Measurements from ENCODE around the gene LRRC30. TPM values are rescaled to one million over a fixed set of nuclear protein-coding genes. Genes with fewer than 3 reads are reported as not detected.
A peak's percentile ranks its signal among the peaks of the same experiment; 100 is the strongest.
"Not testable (repeated sequence)": the region's sequence is repeated elsewhere in the genome, so short reads cannot be mapped to it uniquely, and the experiment has no call there.

The LRRC30 gene
- total RNA-seq, result not detected in 2 replicates

- DNase-seq (ENCODE audit: low read depth in 2 of 2), result no peak
These were observed at the start of gene LRRC30 for GRCh38 chr18:7230626-7231349. TSS of gene LRRC30 (plus strand) at chr18:7231089. CDS start at chr18:7231139, 50 bp downstream.

DNA sequence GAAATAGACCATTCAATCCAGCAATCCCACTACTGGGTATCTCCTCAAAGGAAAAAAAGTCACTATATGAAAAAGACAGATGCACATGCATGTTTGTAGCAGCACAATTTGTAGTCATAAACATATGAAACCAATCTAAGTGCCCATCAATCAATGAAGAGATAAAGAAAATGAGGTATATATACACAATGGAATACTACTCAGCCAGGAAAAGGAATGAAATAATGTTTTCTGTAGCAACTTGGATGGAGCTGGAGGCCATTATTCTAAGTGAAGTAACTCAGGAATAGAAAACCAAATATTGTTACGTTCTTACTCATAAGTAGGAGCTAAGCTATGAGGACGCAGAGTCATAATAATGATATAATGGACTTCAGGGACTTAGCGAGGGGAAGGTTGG is 45.2 kb upstream of the LRRC30 start:
- DNase-seq (ENCODE audit: low read depth in 2 of 2), result no peak

GRCh38 chr18:7190547-7191156 is 40.2 kb upstream of the LRRC30 start:
- no peak for DNase-seq (ENCODE audit: low read depth in 2 of 2)

DNA sequence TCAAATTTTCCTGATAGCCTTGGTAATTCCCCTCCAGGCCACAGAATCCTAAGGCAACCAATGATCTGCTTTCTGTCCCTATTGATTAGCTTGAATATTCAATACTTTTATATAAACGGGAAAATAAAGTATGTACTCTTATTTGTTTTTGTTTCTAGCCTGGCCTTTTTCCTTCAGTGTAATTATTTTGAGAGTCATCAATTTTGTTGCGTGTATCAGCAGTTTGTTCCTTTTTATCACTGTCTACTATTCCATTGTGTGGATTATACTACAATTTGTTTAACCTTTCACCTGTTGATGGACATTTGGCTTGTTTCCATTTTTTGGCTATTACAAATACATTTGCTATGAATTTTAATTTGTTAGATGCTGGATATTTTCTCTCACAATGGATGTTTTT is 39.2 kb upstream of the LRRC30 start:
- DNase-seq (ENCODE audit: low read depth in 2 of 2), result no peak

DNA sequence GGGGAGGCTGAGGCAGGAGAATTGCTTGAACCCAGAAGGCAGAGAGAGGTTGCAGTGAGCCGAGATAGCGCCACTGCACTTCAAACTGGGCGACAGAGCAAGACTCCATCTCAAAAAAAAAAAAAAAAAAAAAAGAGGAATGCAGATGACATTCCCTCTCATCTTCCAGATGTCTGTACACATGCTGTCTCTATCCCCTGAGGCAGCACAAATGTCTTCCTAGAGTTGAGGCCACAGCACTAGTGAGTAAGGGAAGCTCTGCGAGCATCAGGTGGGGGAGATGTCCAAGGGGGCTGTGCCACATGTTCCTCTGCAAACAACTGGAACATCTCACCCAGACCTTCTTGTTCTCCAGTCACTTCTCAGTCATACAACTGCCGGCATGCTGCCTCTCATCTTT is 35.6 kb upstream of the LRRC30 start:
- DNase-seq (ENCODE audit: low read depth in 2 of 2), result no peak

DNA sequence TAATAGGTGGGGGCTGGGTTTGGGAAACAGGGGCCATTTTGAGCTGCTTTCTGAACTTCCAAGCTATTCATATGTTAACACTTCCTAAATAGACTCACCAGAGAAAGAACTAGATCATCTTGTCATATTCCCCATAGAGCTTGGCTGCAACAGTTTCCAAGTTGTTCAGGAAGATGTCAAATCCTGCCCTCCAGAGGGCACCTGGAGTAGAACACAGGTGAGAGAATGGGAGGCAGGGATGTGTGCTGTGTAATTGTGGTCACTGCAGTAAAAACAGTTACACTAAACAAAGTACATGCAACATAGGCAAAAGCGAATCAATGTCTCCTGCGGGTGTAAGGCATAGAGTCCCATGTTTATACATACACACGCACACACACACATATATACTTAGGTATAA is 34.5 kb upstream of the LRRC30 start:
- no peak for DNase-seq (ENCODE audit: low read depth in 2 of 2)

DNA sequence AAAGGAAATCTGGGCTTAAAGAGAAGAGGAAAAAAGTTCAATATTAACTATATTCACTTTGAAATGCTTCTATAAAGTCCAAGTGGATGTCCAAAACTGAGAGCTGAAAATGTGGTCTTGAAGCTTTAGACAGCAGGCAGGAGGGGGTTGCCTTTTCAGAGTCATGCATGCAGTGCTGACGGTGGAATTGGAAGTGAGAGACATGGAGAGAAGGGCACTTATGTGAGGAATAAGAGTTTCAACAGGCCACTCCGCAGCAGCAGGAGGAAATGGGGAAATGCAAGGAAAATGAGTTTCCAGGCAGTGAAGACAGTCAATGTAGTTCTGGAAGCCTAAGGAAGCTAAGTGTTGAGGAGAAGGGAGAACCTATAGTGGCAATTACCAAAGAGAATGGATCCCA is 33.0 kb upstream of the LRRC30 start:
- DNase-seq (ENCODE audit: low read depth in 2 of 2), result no peak

GRCh38 chr18:7198326-7198725 is 32.6 kb upstream of the LRRC30 start:
- DNase-seq (ENCODE audit: low read depth in 2 of 2), result no peak

DNA sequence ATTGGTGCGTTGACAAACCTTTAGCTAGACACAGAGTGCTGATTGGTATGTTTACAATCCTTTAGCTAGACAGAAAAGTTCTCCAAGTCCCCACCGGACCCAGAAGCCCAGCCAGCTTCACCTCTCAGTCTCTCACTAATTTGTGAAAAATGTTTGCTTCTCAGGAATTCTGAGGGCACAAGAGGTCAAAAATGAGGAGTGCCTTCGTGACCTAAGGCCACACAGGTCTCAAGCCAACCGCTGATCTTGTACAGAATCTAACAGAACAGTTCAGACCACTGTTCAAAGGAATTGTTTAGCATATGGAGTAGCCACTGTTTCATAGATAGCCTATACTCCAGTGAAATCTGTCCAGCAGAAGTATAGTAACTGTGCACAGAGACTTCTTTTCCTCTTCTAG is 29.8 kb upstream of the LRRC30 start:
- no peak for DNase-seq (ENCODE audit: low read depth in 2 of 2)

- DNase-seq (ENCODE audit: low read depth in 2 of 2), result no peak
These were observed 28.7 kb upstream of the LRRC30 start for GRCh38 chr18:7202169-7202568.

- not testable (repeated sequence) for DNase-seq (ENCODE audit: low read depth in 2 of 2)
These were observed 27.3 kb upstream of the LRRC30 start for GRCh38 chr18:7203601-7204000.

DNA sequence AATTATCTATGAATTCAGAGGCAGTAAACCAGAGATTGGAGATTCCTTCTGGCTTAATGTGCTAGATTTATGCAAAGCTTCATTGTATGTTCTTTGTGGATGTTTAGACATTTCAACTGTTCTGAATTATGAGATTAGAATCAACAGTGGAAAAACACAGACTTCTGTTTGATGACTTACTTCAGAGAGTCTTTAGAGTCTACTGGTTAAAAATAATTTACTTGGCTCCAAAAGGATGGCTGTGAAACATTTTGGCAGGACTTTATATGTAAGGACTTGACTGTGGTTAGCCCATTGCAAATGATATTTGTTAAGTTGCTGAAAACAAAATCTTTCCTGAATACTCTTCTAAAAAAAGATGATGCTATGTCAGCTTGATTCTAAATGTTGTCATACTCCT is 25.5 kb upstream of the LRRC30 start:
- DNase-seq (ENCODE audit: low read depth in 2 of 2), result no peak

- no peak for DNase-seq (ENCODE audit: low read depth in 2 of 2)
These were observed 24.7 kb upstream of the LRRC30 start for GRCh38 chr18:7206217-7206616.

- DNase-seq (ENCODE audit: low read depth in 2 of 2), result no peak
These were observed 23.4 kb upstream of the LRRC30 start for GRCh38 chr18:7207366-7207915.

DNA sequence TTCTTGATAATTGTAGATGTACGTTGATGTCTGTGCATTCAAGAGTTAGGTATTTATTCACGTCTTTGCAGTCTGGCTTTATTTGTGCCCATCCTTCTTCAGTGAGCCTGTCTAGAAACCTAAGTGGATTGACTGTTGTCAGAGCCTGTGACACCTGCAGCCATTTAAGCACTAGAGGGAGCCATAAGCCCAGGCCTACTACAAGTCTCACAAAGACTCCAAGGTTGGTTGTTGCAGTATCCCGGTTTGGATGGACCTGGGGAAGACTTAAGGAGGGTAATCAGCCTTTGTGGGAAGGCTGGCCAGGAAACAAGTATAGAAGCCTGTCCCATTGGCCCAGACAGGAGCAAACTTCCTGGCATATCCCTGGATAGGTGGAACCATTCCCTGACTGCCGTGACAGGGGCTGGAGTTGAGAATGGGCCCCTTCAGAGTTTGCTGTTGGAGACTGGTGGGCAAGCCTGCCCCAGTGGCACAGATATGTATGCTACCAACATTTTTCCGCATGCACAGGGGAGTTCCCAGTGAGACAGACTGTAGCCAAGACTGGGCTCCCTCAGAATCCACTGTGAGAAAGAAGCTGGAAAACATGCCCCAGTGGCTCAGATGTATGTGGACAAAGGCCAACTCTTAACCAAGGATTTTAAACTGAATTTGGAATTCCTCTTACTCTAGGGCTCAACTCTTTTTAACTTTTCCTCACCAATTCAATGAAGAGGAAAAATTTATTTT is 9.3 kb upstream of the LRRC30 start:
- peak; percentile 52 to 72 for DNase-seq (ENCODE audit: low read depth in 2 of 2)

DNA sequence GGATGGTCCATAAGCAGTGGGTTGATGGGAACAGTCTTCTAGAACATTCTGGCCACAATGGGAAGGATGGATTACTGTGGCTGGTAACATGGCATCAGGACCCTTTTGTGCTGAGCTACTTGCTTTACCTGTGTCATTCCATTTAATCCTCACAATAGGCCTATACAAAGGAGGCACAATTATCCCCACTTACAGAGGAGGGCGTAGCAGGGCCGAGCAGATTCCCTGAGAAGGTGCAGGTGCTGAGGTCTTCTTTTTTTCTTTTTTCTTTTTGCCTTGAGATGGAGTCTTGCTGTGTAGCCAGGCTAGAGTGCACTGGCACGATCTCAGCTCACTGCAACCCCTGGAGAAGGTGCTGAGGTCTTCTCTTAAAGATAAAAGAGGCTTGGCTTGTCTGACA is 6.7 kb upstream of the LRRC30 start:
- no peak for DNase-seq (ENCODE audit: low read depth in 2 of 2)

DNA sequence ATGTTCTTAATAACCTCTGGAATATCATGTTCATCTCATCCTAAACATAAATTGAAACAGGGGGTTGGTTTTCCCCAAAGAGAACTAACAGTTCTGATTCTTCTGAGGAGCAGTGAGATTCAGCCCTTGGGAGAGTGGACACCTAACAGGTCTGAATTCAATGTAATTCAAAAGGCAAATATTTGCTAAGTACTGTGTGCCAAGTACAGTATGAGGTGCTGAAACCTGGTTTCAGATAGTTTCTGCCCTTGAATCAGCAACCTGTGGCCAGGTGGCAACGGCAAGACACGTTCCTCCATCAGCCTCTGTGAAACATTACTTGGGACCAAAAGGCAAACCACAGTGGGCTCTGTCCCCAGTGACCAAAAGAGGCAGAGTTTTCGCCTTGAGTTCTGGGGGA is 1.3 kb downstream of the LRRC30 start:
- no peak for DNase-seq (ENCODE audit: low read depth in 2 of 2)

DNA sequence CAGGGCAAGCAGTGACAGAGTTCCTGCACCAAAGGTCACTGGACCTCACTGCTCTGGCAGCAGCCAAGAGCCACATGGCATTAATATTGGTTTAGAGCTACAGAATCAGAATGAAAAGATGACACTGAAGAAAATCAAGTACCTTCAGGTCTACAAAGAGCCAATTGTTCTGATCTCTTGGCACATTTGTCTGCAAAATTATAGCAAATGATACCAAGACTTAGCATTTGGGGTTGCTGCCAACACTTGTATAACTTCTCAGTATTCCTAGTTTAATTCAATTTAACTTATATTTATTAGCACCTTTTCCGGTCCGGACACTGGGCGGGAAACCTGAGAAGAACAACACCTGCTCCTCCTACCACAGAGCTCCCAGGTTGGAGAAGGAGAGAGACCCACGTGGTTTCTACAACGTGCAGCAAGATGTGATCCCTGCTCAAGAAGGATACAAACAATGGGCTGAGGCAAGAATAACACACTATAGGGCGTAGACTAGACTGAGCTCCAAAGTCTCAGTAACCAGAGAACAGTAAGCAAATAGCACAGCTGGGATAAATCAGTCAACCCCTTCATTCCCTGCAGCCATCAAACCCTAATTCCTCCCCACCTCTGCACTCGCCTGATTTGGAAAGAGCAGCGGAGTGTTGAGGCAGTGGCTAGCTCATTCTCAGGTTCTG is 2.4 kb downstream of the LRRC30 start:
- no peak for DNase-seq (ENCODE audit: low read depth in 2 of 2)

- DNase-seq (ENCODE audit: low read depth in 2 of 2), result no peak
These were observed 3.2 kb downstream of the LRRC30 start for GRCh38 chr18:7234091-7234490.

DNA sequence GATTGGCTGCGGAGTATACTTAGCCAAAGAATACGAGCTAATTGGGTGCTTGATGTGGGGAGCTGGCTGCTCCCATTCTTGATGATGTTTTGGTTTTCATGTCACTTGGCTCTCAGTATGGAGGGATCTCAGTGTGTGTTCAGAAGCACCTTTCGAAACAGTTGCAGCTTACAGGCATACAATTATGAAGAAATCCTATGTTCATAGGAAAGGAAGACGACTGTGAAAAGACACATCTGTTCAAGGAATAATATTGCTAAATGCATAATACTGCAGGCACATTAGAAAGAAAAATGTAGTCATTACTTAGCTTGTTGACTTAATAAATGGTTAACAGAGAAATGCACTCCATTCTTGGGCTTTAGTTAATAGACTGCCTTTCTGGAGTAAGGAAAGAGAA is 4.1 kb downstream of the LRRC30 start:
- DNase-seq (ENCODE audit: low read depth in 2 of 2), result no peak

- DNase-seq (ENCODE audit: low read depth in 2 of 2), result no peak
These were observed 5.2 kb downstream of the LRRC30 start for GRCh38 chr18:7236072-7236471.

- no peak for DNase-seq (ENCODE audit: low read depth in 2 of 2)
These were observed 6.0 kb downstream of the LRRC30 start for GRCh38 chr18:7236933-7237332.

Data from dermis microvascular lymphatic vessel endothelial cell (primary cell).